Measurements from ENCODE around the gene C19orf33. TPM values are rescaled to one million over a fixed set of nuclear protein-coding genes. Genes with fewer than 3 reads are reported as not detected.

Gene C19orf33
- total RNA-seq, 2 donors from 2014 or later, result 1.1 to 1.2 TPM

DNA sequence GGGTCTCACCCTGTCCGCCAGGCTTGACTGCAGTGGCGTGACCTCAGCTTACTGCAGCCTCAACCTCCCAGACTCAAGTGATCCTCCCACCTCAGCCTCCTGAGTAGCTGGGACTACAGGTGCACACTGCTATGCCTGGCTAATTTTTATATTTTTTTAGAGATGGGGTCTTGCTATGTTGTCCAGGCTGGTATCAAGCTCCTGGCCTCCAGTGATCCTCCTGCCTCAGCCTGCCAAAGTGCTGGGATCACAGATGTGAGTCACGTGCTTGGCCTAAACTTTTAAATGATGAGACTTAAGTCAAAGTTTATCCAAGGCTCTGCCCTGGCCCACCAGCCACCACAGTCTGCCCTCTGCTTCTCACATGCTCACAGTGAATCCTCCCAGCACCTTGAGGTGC, 2.2 kb downstream of the C19orf33 start:
- no peak for DNase-seq (ENCODE audit: low spot score)
- intact Hi-C loops (cut with DNase I), result no loop called here

DNA sequence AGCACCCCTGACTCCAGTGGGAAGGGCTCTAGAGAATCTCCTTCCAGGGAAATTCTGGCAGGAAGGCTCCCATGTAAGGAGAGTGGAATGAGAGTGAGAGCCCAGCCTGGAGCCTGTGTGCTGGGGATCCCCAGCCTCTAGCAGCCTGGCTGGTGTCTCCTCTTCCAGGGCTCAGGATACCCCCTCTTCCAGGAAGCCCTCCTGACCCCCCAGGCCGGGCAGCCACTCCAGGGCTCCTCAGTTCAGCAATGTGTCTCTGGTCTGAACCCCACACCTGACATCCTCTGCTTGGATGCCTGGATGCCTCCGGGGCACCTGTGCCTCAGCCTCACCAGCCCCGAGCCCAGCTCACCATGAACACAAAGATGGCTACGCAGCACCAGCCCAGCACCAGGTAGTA, 3.0 kb downstream of the C19orf33 start:
- no peak for DNase-seq (ENCODE audit: low spot score)
- intact Hi-C loops (cut with DNase I), result no loop called here

DNA sequence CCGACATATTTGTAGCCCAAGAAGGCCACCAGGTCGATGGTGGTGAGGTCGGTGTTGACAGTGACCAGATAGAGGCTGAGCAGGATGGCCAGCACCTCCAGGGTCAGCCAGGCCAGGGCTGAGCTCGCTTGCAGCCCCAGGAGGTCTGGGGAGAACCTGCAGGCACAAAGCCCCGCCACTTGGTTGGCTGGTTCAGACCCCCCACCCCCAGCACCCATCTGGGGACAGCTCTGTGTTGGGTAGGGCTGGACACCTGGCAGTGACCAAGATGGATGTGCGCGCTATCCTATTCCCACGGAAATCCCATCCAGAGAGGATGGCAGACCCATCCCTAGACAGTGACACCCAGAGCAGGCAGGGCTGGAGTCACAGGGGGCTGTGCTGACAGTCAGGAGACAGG, 3.5 kb downstream of the C19orf33 start:
- intact Hi-C loops (cut with DNase I), result no loop called here
- no peak for DNase-seq (ENCODE audit: low spot score)

DNA sequence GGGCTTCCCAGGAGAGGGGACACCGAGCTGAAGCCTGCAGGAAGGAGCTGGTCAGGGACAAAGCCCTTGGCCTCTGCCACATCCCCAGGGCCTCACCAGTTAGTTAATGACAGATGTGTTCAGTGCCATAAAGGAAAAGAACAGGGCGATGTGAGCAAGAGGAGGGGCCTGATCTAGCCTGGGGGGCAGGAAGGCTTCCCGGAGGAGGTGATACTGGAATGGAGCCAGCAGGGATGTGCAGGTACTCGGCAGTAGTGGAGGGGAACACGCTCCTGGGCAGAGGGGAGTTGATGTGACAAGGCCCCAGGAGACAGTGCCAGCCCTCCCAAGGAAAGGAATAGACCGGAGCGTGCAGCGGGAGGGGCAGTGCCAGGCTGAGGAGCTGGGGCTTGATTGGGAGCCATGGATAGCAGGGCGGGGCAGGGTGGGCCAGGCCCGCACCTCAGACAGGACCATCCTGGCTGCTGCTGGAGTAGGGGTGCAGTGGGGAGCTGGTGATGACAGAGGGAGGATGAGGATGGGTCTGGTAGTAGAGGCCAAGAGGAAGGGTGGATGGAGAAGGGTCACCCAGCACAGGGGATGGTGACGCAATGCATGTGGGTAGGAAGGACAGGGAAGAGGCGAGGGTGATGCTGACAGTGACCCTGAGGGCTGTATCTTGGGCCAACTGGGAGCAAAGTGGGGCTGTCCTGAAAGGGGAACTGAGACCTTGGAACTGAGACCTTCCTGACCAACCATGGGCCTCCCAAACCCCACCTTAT, 4.1 kb downstream of the C19orf33 start:
- intact Hi-C loops (cut with DNase I), result no loop called here
- no peak for DNase-seq (ENCODE audit: low spot score)

DNA sequence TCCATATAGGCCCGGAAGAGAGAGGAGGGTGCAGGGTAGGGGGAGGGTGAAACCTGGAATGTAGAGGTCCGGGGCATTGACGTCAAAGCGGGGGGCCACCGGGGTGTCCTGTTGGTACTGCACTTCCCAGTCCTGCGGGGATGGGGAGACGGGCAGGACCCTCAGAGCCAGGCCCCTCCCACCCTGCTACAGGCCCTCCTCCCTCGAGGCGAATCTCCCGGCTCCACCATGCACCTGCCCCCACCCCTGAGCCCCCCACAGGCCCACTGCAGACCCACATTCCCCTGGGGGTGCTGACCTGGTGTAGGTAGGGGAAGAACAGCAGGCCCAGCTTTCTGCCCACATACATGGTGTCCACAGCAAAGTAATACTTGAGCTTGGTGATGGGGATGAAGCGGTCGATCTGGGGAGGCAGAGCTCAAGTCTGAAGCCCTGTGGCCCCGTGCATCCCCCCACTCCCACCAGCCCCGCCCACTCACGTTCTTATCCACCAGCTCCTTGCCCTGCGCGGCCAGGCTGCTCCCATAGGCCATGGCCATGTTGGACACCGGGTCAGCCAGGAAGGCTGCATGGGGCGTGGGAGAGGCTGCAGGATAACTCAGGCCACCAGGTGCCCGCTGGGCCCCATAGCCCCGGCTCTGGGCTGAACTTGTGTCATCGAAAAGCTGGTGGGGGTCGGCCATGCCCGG, 5.0 kb downstream of the C19orf33 start:
- intact Hi-C loops (cut with DNase I), result no loop called here
- DNase-seq (ENCODE audit: low spot score), result no peak

DNA sequence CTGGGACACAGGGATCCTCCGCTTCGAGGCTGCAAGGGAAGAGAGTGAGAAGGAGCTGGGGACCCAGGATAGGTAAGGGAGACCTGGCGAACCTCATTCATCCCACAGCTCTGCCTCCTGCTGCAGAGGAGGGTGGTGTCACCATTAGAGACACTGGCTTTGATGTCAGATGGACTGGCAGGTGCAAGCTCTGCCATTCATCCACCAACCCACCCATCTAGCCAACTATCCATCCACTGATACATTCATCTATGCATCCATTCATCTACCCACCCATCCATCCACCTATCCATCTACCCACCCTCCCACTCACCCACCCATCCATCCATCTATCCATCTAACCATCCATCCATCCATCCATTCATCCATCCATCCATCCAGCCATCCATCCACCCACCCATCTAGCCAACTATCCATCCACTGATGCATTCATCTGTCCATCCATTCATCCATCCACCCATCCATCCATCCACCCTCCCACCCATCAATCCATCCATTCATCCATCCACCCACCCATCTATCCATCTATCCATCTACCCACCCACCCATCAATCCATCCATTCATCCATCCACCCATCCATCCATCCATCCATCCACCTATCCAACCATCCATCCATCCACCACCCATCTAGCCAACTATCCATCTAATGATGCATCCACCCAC, 5.7 kb downstream of the C19orf33 start:
- intact Hi-C loops (cut with DNase I), result no loop called here
- DNase-seq (ENCODE audit: low spot score), result no peak

DNA sequence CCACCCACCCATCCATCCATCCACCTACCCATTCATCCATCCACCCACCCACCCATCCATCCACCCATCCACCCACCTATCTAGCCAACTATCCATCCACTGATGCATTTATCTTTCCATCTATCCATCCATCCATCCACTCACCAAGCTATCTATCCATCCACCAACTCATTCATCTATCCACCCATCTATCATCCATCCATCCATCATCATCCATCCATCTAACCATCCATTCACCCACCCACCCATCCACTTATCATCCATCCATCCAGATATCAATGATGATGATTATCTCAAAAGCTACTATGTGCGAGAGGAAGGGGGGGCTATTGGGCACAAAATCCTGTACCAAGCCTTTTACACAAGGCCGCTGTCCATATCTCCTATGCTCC, 6.2 kb downstream of the C19orf33 start:
- no peak for DNase-seq (ENCODE audit: low spot score)
- intact Hi-C loops (cut with DNase I), result no loop called here

DNA sequence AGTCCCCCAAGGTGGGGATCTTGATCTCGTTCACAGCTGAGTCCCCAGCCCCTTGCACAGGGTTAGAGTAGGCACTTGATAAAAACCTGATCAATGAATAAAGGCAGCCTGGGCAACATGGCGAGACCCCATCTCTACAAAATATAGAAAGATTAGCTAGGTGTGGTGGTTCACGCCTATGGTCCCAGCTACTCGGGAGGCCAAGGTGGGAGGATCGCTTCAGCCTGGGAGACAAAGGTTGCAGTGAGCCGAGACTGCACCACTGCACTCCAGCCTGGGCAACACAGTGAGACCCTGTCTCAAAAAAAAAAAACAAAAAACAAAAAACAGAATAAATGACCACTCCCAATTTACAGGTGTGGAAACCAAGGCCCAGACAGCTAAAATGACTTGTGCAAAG, 6.9 kb downstream of the C19orf33 start:
- intact Hi-C loops (cut with DNase I), result no loop called here
- no peak for DNase-seq (ENCODE audit: low spot score)

DNA sequence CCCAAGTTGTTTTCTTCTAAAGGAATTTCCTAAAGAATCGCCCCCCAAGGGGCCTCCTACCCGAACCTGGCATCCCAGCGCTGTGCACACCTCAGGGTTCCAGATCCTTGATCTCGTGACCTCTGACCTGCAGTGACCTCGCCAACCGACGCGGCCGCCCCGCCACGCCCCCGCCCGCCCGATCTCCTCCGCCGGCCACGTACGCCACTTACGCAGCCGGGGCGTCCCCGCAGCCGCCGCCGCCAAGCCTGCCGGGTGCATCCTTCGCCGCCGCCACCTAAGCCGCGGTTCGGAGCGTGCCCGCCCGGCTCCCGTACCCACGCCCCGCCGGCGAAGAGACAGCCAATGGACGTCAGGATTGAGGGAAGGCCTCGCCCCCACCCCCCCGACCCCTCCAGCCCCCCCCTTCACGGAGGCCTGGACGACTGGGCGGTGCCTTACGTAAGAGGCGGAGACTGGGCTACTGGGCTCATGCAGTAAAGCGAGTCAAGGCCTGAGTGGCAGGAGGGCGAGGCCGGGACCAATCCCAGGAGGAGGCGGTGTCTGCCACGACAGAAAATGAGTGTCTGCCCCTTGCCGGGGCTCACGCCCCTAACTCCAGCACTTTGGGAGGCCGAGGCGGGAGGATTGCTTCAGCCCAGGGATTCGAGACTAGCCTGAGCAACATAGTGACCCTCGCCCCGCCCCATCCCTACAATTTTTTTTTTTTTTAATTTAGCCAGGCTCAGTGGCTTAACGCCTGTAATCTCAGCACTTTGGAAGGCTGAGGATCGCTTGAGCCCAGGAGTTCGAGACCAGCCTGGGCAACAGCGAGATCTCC, 11.8 kb downstream of the C19orf33 start, which contains the start of gene YIF1B:
YIF1B (minus strand) TSS at position 291 of the 820 bp plus-strand sequence; CDS start at position 261, 30 bp downstream.
- intact Hi-C loops (cut with DNase I), result no loop called here
- peak; percentile 99 for DNase-seq (ENCODE audit: low spot score)

DNA sequence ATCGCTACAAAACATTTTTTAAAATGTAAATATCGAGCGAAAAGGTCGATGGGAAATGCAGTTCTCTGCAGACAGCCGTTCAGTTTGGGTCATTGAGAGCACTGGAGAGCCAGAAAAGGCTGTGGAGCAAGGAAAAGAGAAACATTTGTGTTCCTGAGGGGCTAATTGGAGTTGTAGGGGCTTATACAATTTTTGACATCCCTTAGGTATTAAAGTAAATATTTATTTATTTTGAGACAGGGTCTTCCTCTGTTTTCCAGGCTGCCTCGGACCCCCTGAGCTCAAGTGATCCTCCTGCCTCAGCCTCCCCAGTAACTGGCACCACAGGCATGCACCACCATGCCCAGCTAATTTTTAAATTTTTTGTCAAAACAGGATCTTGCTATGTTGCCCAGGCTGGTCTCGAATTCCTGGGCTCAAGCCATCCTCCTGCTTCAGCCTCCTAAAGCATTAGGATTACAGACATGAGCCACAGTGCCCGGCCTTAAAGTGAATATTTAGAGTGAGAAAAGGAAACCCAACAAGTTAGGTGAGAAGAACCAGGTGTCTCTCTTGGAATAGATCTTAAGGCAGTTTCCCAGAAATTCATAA, 12.5 kb downstream of the C19orf33 start:
- intact Hi-C loops (cut with DNase I), result no loop called here
- no peak for DNase-seq (ENCODE audit: low spot score)

DNA sequence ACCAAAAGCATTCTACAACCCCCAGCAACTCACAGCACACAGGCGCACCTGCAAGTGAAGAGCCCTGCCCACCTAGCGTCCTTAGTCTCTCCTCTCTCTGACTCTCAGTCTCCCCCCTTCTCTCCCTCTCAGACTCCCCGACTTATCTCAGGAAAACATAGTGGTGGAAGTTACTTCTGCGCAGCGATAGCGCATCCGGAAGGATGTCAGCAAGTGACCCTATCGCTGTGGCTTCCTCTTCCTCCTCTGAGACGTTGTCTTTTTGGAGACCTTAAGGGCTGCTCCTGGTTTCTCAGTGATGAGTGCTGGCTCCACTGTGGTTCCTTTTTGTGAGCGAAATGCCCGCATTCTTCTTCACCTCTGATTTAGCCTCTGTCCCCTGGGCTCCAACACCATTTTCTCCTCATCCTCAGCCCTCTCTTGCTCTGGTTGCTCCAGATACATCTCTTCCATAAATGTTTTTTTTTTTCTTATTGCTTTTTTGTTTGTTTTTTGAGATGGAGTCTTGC, 13.1 kb downstream of the C19orf33 start:
- DNase-seq (ENCODE audit: low spot score), result no peak
- intact Hi-C loops (cut with DNase I), result no loop called here

DNA sequence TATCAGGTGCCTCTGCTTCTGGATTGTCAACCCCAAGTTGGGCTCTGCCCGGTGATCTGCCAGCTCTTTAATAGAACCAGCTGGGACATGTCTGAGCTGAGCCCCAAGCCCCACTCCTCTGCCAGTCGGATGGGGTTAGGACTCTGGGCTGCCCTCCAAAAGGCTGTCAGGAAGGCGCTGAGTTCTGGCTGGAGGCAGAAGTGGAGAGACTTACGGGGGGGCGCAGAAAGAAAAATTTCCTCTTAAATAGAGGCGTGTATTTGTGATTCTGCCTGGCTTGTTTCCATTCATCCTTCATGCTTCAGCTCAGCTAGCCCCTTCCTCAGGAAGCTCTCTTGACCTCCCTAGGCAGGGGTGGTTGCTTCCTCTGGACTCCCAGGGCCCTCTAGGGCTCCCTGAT, 14.6 kb downstream of the C19orf33 start:
- no peak for DNase-seq (ENCODE audit: low spot score)
- intact Hi-C loops (cut with DNase I), result no loop called here

DNA sequence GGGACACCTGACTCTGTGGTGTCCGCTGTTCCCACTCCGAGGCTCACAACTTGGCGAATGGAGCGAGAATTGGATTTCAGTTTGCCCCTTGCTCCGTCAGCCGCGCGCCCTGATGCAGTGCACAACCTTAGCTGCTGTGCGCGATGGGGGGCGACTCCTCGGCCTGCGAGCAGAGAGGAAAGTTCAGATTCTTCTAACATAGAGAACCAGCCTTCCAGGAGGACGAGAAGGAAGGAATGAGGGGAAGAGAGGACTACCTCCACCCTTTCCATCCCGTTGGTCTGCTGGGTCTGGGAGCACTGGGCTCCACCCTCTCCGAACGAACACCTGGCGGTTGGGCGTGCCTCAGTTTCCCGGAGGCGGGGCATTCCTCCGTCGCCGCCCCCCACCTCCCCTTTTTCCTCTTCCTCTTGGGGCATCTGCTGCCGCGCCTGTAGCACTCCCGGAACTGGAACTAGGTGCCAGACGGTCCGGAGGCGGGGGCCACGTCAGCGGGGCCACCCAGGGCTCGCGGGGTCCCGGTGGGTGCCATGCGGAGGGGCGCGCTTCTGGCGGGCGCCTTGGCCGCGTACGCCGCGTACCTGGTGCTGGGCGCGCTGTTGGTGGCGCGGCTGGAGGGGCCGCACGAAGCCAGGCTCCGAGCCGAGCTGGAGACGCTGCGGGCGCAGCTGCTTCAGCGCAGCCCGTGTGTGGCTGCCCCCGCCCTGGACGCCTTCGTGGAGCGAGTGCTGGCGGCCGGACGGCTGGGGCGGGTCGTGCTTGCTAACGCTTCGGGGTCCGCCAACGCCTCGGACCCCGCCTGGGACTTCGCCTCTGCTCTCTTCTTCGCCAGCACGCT, 15.6 kb downstream of the C19orf33 start, which contains the start of gene KCNK6:
KCNK6 (plus strand) TSS at position 425 of the 838 bp plus-strand sequence; CDS start at position 531, 106 bp downstream.
- intact Hi-C loops (cut with DNase I), result loop anchor here (5.0 kb wide), 2 partner anchors 67 to 82 kb away; no protein-coding TSS in a partner anchor

DNA sequence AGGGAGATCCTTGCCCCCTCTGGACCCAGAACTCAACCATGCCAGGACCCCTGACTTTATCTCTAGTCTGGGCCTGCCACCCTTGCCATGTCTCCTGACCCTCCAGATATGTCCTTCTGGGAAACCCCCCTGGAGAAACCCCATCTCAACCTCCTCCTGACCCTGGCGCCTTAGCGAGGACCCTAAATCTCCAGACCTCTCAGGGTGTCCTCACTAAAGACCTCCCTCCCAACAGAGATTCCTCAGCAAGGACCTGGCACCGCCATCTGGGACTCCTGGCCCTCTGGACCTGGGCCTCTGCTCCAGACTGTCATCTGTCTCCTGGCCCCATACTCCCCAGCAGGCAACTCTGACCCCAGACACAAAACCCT, 16.9 kb downstream of the C19orf33 start:
- DNase-seq (ENCODE audit: low spot score), result no peak
- intact Hi-C loops (cut with DNase I), result loop anchor here (5.0 kb wide), 2 partner anchors 69 to 84 kb away; no protein-coding TSS in a partner anchor

More for the DNA sequence above, 15.6 kb downstream of the C19orf33 start, which contains the start of gene KCNK6:
- peak; percentile 88 for DNase-seq (ENCODE audit: low spot score)

DNA sequence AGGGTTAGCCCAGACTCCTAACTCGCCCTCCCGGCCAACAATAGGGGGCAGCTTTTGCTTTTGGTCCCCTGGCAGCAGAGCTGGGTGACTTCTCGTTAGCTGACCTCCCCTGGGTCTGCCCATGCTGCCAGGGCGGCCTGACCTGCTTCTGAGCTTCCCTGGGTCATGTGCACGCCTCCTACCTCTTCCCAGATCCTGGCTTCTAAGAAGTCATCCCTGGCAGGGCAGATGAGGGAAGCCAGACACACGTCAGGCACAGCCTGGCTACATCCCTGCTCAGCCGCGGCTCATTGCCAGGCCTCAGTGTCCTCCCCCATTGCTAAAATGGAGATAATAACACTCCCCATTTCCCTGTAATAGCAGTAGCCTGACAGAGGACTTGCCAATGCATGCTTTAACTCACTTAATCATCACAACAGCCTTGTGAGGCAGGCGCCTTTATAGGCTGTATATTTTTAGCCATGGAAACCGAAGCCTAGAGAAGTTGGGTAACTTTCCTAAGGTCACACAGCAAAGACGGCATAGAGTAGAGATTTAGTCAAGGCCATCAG, 17.7 kb downstream of the C19orf33 start:
- DNase-seq (ENCODE audit: low spot score), result peak; percentile 93
- intact Hi-C loops (cut with DNase I), result loop anchor here (5.0 kb wide), 2 partner anchors 69 to 84 kb away; no protein-coding TSS in a partner anchor

DNA sequence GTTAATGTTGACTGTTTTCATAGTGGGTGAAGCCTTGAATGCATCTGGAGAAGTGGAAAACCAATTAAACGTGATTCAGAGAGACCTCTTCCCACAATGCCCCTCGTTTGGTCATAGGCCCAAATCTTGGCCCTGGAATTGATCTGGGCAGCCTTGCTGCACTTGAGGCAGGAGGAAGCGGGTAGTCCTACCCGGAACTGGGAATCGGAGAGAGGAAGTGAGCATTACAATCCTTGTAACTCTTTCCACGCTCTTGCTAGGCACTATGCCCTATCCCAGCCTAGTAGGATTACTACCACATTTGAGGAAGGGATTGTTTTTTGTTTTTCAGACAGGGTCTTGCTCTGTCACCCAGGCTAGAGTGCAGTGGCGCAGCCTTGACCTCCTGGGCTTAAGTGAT, 19.2 kb downstream of the C19orf33 start:
- DNase-seq (ENCODE audit: low spot score), result no peak
- intact Hi-C loops (cut with DNase I), result loop anchor here (5.0 kb wide), 2 partner anchors 71 to 86 kb away; no protein-coding TSS in a partner anchor

DNA sequence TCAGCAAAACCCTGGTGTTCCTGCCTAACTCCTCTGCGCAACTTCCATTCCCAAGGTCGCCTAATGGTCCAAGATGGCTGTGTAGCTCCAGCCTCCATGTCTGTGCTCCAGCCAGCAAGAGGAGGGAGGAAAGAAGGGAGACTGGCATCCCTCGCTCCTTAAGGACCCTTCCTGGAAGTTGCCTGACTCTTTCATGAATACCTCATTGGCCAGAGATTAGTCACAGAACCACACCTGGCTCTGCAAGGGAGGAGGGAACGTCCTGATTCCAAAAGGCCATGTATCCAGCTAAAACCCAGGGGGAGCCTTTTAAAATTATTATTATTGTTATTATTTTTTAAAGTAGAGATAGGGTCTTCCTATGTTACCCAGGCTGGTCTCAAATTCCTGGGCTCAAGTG, 20.4 kb downstream of the C19orf33 start:
- DNase-seq (ENCODE audit: low spot score), result no peak
- intact Hi-C loops (cut with DNase I), result loop anchor here (5.0 kb wide), 2 partner anchors 72 to 87 kb away; no protein-coding TSS in a partner anchor
